ENCODE data around the gene ZNF3.

Gene ZNF3

GRCh38 chr7:100100420-100101015, 19.0 kb upstream of the ZNF3 start (continued):
- TF ChIP-seq KLF17 (tag by site-specific recombination; IDR thresholded peaks at IDR 0.05) (peak; percentile 89), ZNF785 (tag by site-specific recombination; IDR thresholded peaks at IDR 0.05) (peak; percentile 28; the same call in 1 of the 2 replicates), ZNF10 (tag by site-specific recombination; IDR thresholded peaks at IDR 0.05) (no peak), ZNF223 (tag by site-specific recombination; IDR thresholded peaks at IDR 0.05) (0 out of 2 replicates have a peak, but pooled peaks have one; percentile 9), ZNF600 (tag by site-specific recombination; IDR thresholded peaks at IDR 0.05) (peak; percentile 69), ZBTB10 (tag by site-specific recombination; IDR thresholded peaks at IDR 0.05) (peak; percentile 70), KLF16 (tag by site-specific recombination; IDR thresholded peaks at IDR 0.05) (peak; percentile 97), ZNF324 (tag by site-specific recombination; IDR thresholded peaks at IDR 0.05) (no peak), ZNF341 (tag by site-specific recombination; IDR thresholded peaks at IDR 0.05; ENCODE audit: low read depth) (peak; percentile 91), ZNF704 (tag by site-specific recombination; IDR thresholded peaks at IDR 0.05) (peak; percentile 85), ZNF362 (tag by site-specific recombination; IDR thresholded peaks at IDR 0.05) (no peak), SP7 (tag by site-specific recombination; IDR thresholded peaks at IDR 0.05) (peak; percentile 82), ZNF629 (tag by site-specific recombination; IDR thresholded peaks at IDR 0.05) (peak; percentile 71), ZBTB11 (tag by site-specific recombination; conservative IDR thresholded peaks at IDR 0.05; ENCODE audit: low read depth) (peak; percentile 95), ZBTB17 (tag by site-specific recombination; IDR thresholded peaks at IDR 0.05) (peak; percentile 87), ZNF221 (tag by site-specific recombination; IDR thresholded peaks at IDR 0.05; ENCODE audit: borderline replicate concordance) (no peak), ZNF843 (tag by site-specific recombination; IDR thresholded peaks at IDR 0.05) (peak; percentile 40; the same call in 1 of the 2 replicates), REPIN1 (tag by site-specific recombination; IDR thresholded peaks at IDR 0.05; ENCODE audit: low read depth) (peak; percentile 86; the same call in 1 of the 2 replicates), KLF9 (tag by site-specific recombination; IDR thresholded peaks at IDR 0.05; ENCODE audit: low read depth) (peak; percentile 98), ZNF398 (tag by site-specific recombination; IDR thresholded peaks at IDR 0.05) (peak; percentile 39; the same call in 1 of the 2 replicates), ZNF391 (tag by site-specific recombination; IDR thresholded peaks at IDR 0.05; ENCODE audit: borderline replicate concordance, low read depth) (peak; percentile 74; the same call in 1 of the 2 replicates), GLIS1 (tag by site-specific recombination; IDR thresholded peaks at IDR 0.05) (peak; percentile 50), EGR2 (tag by site-specific recombination; IDR thresholded peaks at IDR 0.05; ENCODE audit: low read depth) (peak; percentile 95), ZNF580 (tag by site-specific recombination; IDR thresholded peaks at IDR 0.05) (peak; percentile 84), ZBTB6 (tag by site-specific recombination; IDR thresholded peaks at IDR 0.05) (peak; percentile 31; the same call in 1 of the 2 replicates), ZEB2 (tag by site-specific recombination; IDR thresholded peaks at IDR 0.05) (peak; percentile 80), TCF7L2 (IDR thresholded peaks at IDR 0.05; ENCODE audit: borderline replicate concordance, low read depth, low read length) (no peak)

Measured in HEK293 (cell line).